HepG2 (cell line): Measurements from ENCODE around the gene COQ4. TPM values are rescaled to one million over a fixed set of nuclear protein-coding genes. Genes with fewer than 3 reads are reported as not detected.

Experiments used
- FIP1L1 ChIP-seq: fragments of 200-400 bp; formaldehyde crosslinking; IDR thresholded peaks from 2 replicates; pipeline ENCODE4 v1.6.1; 2018; ENCODE audit warnings: low read depth, mild to moderate bottlenecking, low read length, moderate library complexity, borderline replicate concordance; ENCODE audit not compliant: insufficient read depth
- POLR2G ChIP-seq: fragments of 200-400 bp; formaldehyde crosslinking; IDR thresholded peaks from 2 replicates; pipeline ENCODE4 v1.6.1; 2018; ENCODE audit warnings: mild to moderate bottlenecking, low read depth, low read length, moderate library complexity
- RFXAP ChIP-seq: sonication (generic); formaldehyde crosslinking; IDR thresholded peaks from 2 replicates; pipeline ENCODE4 v1.4.0; 2020; ENCODE audit warnings: missing genetic modification reagents, borderline replicate concordance
- ZNF180 ChIP-seq: sonication (generic); formaldehyde crosslinking; IDR thresholded peaks from 2 replicates; pipeline ENCODE4 v1.4.0; 2020; ENCODE audit warnings: low read depth, missing genetic modification reagents, borderline replicate concordance
- ZNF737 ChIP-seq: sonication (generic); formaldehyde crosslinking; IDR thresholded peaks from 2 replicates; pipeline ENCODE4 v1.5.0; 2020; ENCODE audit warnings: missing genetic modification reagents, mild to moderate bottlenecking, borderline replicate concordance
- ZNF879 ChIP-seq: sonication (generic); formaldehyde crosslinking; IDR thresholded peaks from 2 replicates; pipeline ENCODE4 v1.8.1; 2023; ENCODE audit warnings: missing genetic modification reagents
- polyA plus RNA-seq, 8 experiments: library from polyadenylated mRNA; depleted of rRNA in 3 of 8; stranded (reverse) in 7 of 8; unstranded in 1 of 8; fragments of >200 nt; fragmentation: Illumina TruSeq in 4 of 8; extraction: Trizol in 4 of 8; gene quantifications; 2 replicates each; pipeline versions ENCODE4 v1.2.1 to v1.2.3, GENCODE V29; 2011 to 2016; ENCODE audit warnings: low read depth in 4 of 8, missing spikeins in 1 of 8, mixed read lengths in 1 of 8; ENCODE audit not compliant: insufficient read depth in 1 of 8
- total RNA-seq, 5 experiments: library from RNA; depleted of rRNA; stranded (reverse); fragments of >200 nt; fragmentation: Illumina TruSeq; extraction: Trizol; gene quantifications; 2 replicates each; pipeline ENCODE4 v1.2.3, GENCODE V29; 2016; ENCODE audit warnings: low read depth in 1 of 5
- TF ChIP-seq, protein P1 (sequence below): sonication (generic); formaldehyde crosslinking; IDR thresholded peaks from 2 replicates; pipeline ENCODE4 v1.5.0; 2020; ENCODE audit warnings: missing genetic modification reagents
- TF ChIP-seq, protein P2 (sequence below): fragments of 450-650 bp; IDR thresholded peaks from 2 replicates; pipeline ENCODE4 v1.6.1; 2016
- TF ChIP-seq, protein P3 (sequence below): sonication (generic); formaldehyde crosslinking; conservative IDR thresholded peaks from 2 replicates; pipeline ENCODE4 v1.8.0; 2022; ENCODE audit warnings: missing genetic modification reagents

Gene COQ4
- total and polyA plus RNA-seq, 2 of the 13 experiments (the other 11 are each of a cell fraction or from before 2014, with no cell fraction given), result 26.1 to 36.0 TPM

DNA sequence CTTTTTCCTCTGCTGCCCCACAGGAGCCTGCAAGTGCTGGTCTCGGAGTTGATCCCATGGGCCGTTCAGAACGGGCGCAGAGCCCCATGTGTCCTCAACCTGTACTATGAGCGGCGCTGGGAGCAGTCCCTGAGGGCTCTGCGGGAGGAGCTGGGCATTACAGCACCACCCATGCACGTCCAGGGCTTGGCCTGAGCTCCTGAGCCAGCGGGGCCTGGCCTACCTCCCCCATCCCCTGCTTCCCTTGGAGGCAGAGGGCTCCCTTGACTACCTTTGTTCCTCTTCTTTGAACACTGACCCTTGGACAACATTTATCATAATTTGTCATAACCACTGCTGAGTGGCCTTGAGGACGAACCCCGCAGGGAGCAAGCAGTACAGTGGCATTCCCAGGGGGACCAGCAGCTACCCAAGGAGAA, 10.8 kb downstream of the COQ4 start (continued):
- no peak for TF ChIP-seq ZNF879 (CRISPR knock-in tag)
- TF ChIP-seq ZNF180 (CRISPR knock-in tag), result no peak
- no peak for TF ChIP-seq RFXAP
- TF ChIP-seq, protein P1, sequence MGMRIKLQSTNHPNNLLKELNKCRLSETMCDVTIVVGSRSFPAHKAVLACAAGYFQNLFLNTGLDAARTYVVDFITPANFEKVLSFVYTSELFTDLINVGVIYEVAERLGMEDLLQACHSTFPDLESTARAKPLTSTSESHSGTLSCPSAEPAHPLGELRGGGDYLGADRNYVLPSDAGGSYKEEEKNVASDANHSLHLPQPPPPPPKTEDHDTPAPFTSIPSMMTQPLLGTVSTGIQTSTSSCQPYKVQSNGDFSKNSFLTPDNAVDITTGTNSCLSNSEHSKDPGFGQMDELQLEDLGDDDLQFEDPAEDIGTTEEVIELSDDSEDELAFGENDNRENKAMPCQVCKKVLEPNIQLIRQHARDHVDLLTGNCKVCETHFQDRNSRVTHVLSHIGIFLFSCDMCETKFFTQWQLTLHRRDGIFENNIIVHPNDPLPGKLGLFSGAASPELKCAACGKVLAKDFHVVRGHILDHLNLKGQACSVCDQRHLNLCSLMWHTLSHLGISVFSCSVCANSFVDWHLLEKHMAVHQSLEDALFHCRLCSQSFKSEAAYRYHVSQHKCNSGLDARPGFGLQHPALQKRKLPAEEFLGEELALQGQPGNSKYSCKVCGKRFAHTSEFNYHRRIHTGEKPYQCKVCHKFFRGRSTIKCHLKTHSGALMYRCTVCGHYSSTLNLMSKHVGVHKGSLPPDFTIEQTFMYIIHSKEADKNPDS (CRISPR knock-in tag), result no peak
- no peak for TF ChIP-seq FIP1L1
- TF ChIP-seq POLR2G, result no peak
- TF ChIP-seq, protein P2, sequence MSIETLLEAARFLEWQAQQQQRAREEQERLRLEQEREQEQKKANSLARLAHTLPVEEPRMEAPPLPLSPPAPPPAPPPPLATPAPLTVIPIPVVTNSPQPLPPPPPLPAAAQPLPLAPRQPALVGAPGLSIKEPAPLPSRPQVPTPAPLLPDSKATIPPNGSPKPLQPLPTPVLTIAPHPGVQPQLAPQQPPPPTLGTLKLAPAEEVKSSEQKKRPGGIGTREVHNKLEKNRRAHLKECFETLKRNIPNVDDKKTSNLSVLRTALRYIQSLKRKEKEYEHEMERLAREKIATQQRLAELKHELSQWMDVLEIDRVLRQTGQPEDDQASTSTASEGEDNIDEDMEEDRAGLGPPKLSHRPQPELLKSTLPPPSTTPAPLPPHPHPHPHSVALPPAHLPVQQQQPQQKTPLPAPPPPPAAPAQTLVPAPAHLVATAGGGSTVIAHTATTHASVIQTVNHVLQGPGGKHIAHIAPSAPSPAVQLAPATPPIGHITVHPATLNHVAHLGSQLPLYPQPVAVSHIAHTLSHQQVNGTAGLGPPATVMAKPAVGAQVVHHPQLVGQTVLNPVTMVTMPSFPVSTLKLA, result no peak
- TF ChIP-seq, protein P3, sequence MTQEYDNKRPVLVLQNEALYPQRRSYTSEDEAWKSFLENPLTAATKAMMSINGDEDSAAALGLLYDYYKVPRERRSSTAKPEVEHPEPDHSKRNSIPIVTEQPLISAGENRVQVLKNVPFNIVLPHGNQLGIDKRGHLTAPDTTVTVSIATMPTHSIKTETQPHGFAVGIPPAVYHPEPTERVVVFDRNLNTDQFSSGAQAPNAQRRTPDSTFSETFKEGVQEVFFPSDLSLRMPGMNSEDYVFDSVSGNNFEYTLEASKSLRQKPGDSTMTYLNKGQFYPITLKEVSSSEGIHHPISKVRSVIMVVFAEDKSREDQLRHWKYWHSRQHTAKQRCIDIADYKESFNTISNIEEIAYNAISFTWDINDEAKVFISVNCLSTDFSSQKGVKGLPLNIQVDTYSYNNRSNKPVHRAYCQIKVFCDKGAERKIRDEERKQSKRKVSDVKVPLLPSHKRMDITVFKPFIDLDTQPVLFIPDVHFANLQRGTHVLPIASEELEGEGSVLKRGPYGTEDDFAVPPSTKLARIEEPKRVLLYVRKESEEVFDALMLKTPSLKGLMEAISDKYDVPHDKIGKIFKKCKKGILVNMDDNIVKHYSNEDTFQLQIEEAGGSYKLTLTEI, result no peak
- no peak for TF ChIP-seq ZNF737 (CRISPR knock-in tag)
